OCI-M2 (cell line): ENCODE data around the gene SMIM27.
"Not testable (repeated sequence)": the region's sequence is repeated elsewhere in the genome, so short reads cannot be mapped to it uniquely, and the experiment has no call there.

ENCODE experiments used
- DNase-seq: peaks from one replicate; lab custom pipeline; 2025; ENCODE audit not compliant: unreplicated experiment; lab: John Stamatoyannopoulos, UW

The SMIM27 gene

GRCh38 chr9:32596096-32596865, 44.2 kb downstream of the SMIM27 start:
- no peak for DNase-seq

- DNase-seq = no peak
These were observed 44.8 kb downstream of the SMIM27 start for GRCh38 chr9:32596936-32597335.

- DNase-seq = not testable (repeated sequence)
These were observed 46.9 kb downstream of the SMIM27 start for GRCh38 chr9:32599021-32599420.
